Right lobe of liver (tissue), 6 donors: ENCODE data around the gene COL25A1. TPM values are rescaled to one million over a fixed set of nuclear protein-coding genes. Genes with fewer than 3 reads are reported as not detected.
"Not testable (repeated sequence)": the region's sequence is repeated elsewhere in the genome, so short reads cannot be mapped to it uniquely, and the experiment has no call there.

Experiments
- ATAC-seq, 4 donors: fragments of 200-7000 bp; cut with Tn5 transposase; one replicate each; pipeline ENCODE4 v1.9.1; 2020; ENCODE audit warnings: mild to moderate bottlenecking in 4 of 4, moderate library complexity in 4 of 4
- DNase-seq, 3 donors: peaks; one replicate each; pipeline ENCODE4 v3.0.0-alpha.2; 2020
- H3K27ac ChIP-seq, 3 donors: fragments of 200-600 bp; one replicate each; pipeline ENCODE4 v1.8.0; 2022
- H3K27me3 ChIP-seq, 2 donors: fragments of 200-600 bp; one replicate each; pipeline ENCODE4 v1.8.0; 2022
- H3K36me3 ChIP-seq, 4 donors: fragments of 200-600 bp; sonication (generic) in 1 of 4; one replicate each; pipeline versions ENCODE4 v1.5.1 to v1.8.0; 2017 to 2022; ENCODE audit warnings: control low read depth in 1 of 4
- H3K4me1 ChIP-seq, 4 donors: fragments of 200-600 bp; sonication (generic) in 1 of 4; one replicate each; pipeline versions ENCODE4 v1.5.1 to v1.8.0; 2017 to 2022; ENCODE audit warnings: control low read depth in 1 of 4
- H3K4me3 ChIP-seq, 3 donors: fragments of 200-600 bp; one replicate each; pipeline ENCODE4 v1.8.0; 2022
- H3K9me3 ChIP-seq, 4 donors: fragments of 200-600 bp; sonication (generic) in 1 of 4; one replicate each; pipeline versions ENCODE4 v1.5.1 to v1.8.0; 2017 to 2022; ENCODE audit warnings: control low read depth in 1 of 4
- CTCF ChIP-seq, 4 donors: fragments of 200-600 bp in 3 of 4; fragments of 450-650 bp in 1 of 4; IDR thresholded peaks; one replicate each; pipeline versions ENCODE4 v1.5.1 to v1.8.0; 2016 to 2022; ENCODE audit warnings: antibody characterized with exemption in 4 of 4, mild to moderate bottlenecking in 2 of 4
- POLR2A ChIP-seq: fragments of 450-650 bp; IDR thresholded peaks from one replicate; pipeline ENCODE4 v1.6.1; 2017; ENCODE audit warnings: antibody characterized with exemption, mild to moderate bottlenecking
- WGBS: methylation state at CpG from one replicate; pipeline ENCODE4 v1.1.6; 2018; ENCODE audit warnings: low coverage, low lambda C conversion rate; ENCODE audit not compliant: insufficient coverage; ENCODE audit errors: missing lambda C conversion rate; 5-methylcytosine and 5-hydroxymethylcytosine counted together
- intact Hi-C, 2 donors: fragments of 100-400 bp; cut with DNase I; formaldehyde crosslinking; loops; one replicate each; pipeline versions ENCODE4 v1.11.2 to v1.14.1; 2022
- total RNA-seq, 6 experiments: library from RNA; depleted of rRNA in 2 of 6; stranded (reverse); fragments of >200 nt in 2 of 6; fragmentation: NEBNext Ultra II Directional in 3 of 6; extraction: Animal tissue kit (Norgen Biotek cat#: 25700) in 3 of 6; gene quantifications; one replicate each; pipeline versions ENCODE4 v1.1.0 to v1.2.4, GENCODE V29; 2016 to 2023
- donor health status: DM: no; HTN: yes; CAD: no.
- donor health status: DM: no; HTN: no; CAD: no.
- donor health status: DM: no; HTN: no; CAD: no.
- donor health status: DM: no; HTN: yes; CAD: no.
- donor health status: DM: no; HTN: yes; CAD: no.

Gene COL25A1
- total RNA-seq, 6 experiments from 2014 or later: 0.06 to 4.8 (median 1.3) TPM

GRCh38 chr4:108877821-108878220 lies 424.6 kb downstream of the COL25A1 start:
- no peak overlapping the region for H3K27ac ChIP-seq
- H3K9me3 ChIP-seq: no peaks in the 10 kb centered on the region
- H3K36me3 ChIP-seq: no peaks in the 10 kb centered on the region
- no peak for TF ChIP-seq POLR2A
- no peak for TF ChIP-seq CTCF (IDR thresholded peaks at IDR 0.05)
- DNase-seq (no peak), ATAC-seq (no peak)
- H3K4me3 ChIP-seq: no peak overlapping the region
- 94% methylated on average over 2 of the region's 2 CpGs for WGBS
- no peaks in the 10 kb centered on the region for H3K4me1 ChIP-seq
- no peaks in the 10 kb centered on the region for H3K27me3 ChIP-seq
- intact Hi-C loops: no loop called here

GRCh38 chr4:108874806-108875205 lies 427.7 kb downstream of the COL25A1 start:
- Histone ChIP-seq H3K27me3 (no peaks in the 10 kb centered on the region), H3K9me3 (no peaks in the 10 kb centered on the region), H3K4me1 (no peaks in the 10 kb centered on the region), H3K27ac (no peak overlapping the region), H3K36me3 (no peaks in the 10 kb centered on the region), H3K4me3 (no peak overlapping the region)
- WGBS: 27% methylated on average over 1 of the region's 1 CpG
- DNase-seq (no peak), ATAC-seq (no peak)
- intact Hi-C loops: no loop called here
- TF ChIP-seq POLR2A: no peak
- TF ChIP-seq CTCF (IDR thresholded peaks at IDR 0.05): no peak

GRCh38 chr4:108869970-108870369 lies 432.5 kb downstream of the COL25A1 start:
- H3K9me3 ChIP-seq, H3K27ac ChIP-seq, DNase-seq, H3K36me3 ChIP-seq, intact Hi-C loops, H3K4me1 ChIP-seq, ATAC-seq, H3K27me3 ChIP-seq, H3K4me3 ChIP-seq: not testable (repeated sequence)
- WGBS: 81% methylated on average over 9 of the region's 9 CpGs

GRCh38 chr4:108868606-108869227 lies 433.7 kb downstream of the COL25A1 start:
- ATAC-seq: no peak
- no peak overlapping the region for H3K27ac ChIP-seq
- H3K4me1 ChIP-seq: no peaks in the 10 kb centered on the region
- TF ChIP-seq CTCF (IDR thresholded peaks at IDR 0.05): no peak
- TF ChIP-seq POLR2A: no peak
- H3K4me3 ChIP-seq: no peak overlapping the region
- no peaks in the 10 kb centered on the region for H3K36me3 ChIP-seq
- no peaks in the 10 kb centered on the region for H3K9me3 ChIP-seq
- 23% methylated on average over 1 of the region's 1 CpG for WGBS
- no peak for DNase-seq
- H3K27me3 ChIP-seq: no peaks in the 10 kb centered on the region
- intact Hi-C loops: no loop called here

- no peaks in the 10 kb centered on the region for H3K4me1 ChIP-seq
- H3K4me3 ChIP-seq: no peak overlapping the region
- H3K9me3 ChIP-seq: no peaks in the 10 kb centered on the region
- ATAC-seq (no peak), DNase-seq (no peak)
- TF ChIP-seq POLR2A (no peak), CTCF (IDR thresholded peaks at IDR 0.05) (no peak)
- intact Hi-C loops: no loop called here
- H3K36me3 ChIP-seq: no peaks in the 10 kb centered on the region
- H3K27me3 ChIP-seq: no peaks in the 10 kb centered on the region
- no peak overlapping the region for H3K27ac ChIP-seq
Observed at GRCh38 chr4:108867476-108867875, 435.0 kb downstream of the COL25A1 start.
